KMS-11 (cell line): ENCODE results near the gene WDR36.

Experiments used
- H2AFZ ChIP-seq: fragments of 200-600 bp; sonication (generic); 2 replicates; pipeline ENCODE4 v1.6.1; 2016; ENCODE audit warnings: antibody characterized with exemption, mixed run types, low read depth
- H3K27ac ChIP-seq: fragments of 200-600 bp; sonication (generic); 2 replicates; pipeline ENCODE4 v1.6.1; 2016; ENCODE audit warnings: mild to moderate bottlenecking, mixed run types
- H3K27me3 ChIP-seq: fragments of 200-600 bp; sonication (generic); 2 replicates; pipeline ENCODE4 v1.6.1; 2017; ENCODE audit warnings: mild to moderate bottlenecking, low read depth, mixed run types, moderate library complexity; ENCODE audit not compliant: insufficient read depth
- H3K36me3 ChIP-seq: fragments of 200-600 bp; sonication (generic); 2 replicates; pipeline ENCODE4 v1.6.1; 2017; ENCODE audit warnings: mild to moderate bottlenecking, mixed run types; ENCODE audit not compliant: insufficient read depth
- H3K4me1 ChIP-seq: fragments of 200-600 bp; sonication (generic); 2 replicates; pipeline ENCODE4 v1.6.1; 2016; ENCODE audit warnings: mild to moderate bottlenecking, low read depth, mixed run types; ENCODE audit not compliant: poor library complexity, severe bottlenecking
- H3K4me2 ChIP-seq: fragments of 200-600 bp; sonication (generic); 2 replicates; pipeline ENCODE4 v1.7.0; 2016; ENCODE audit warnings: mild to moderate bottlenecking, mixed run types
- H3K4me3 ChIP-seq: fragments of 200-600 bp; sonication (generic); IDR thresholded peaks from 2 replicates; pipeline ENCODE4 v1.6.1; 2017; ENCODE audit warnings: low read depth, low read length, mixed read lengths; ENCODE audit not compliant: insufficient read depth
- H3K79me2 ChIP-seq: fragments of 200-600 bp; sonication (generic); 2 replicates; pipeline ENCODE4 v1.6.1; 2016; ENCODE audit warnings: low read depth, mixed run types; ENCODE audit not compliant: insufficient read depth
- H3K9ac ChIP-seq: fragments of 200-600 bp; sonication (generic); 2 replicates; pipeline ENCODE4 v1.6.1; 2016; ENCODE audit warnings: mild to moderate bottlenecking, mixed run types
- H4K20me1 ChIP-seq: fragments of 200-600 bp; sonication (generic); 2 replicates; pipeline ENCODE4 v1.6.1; 2016; ENCODE audit warnings: mild to moderate bottlenecking, mixed run types; ENCODE audit not compliant: insufficient read depth
- CTCF ChIP-seq: fragments of 200-600 bp; sonication (generic); conservative IDR thresholded peaks from 2 replicates; pipeline ENCODE4 v1.6.1; 2017; ENCODE audit warnings: low read depth, mild to moderate bottlenecking, antibody characterized with exemption, low read length, moderate library complexity, mixed read lengths

The WDR36 gene

DNA sequence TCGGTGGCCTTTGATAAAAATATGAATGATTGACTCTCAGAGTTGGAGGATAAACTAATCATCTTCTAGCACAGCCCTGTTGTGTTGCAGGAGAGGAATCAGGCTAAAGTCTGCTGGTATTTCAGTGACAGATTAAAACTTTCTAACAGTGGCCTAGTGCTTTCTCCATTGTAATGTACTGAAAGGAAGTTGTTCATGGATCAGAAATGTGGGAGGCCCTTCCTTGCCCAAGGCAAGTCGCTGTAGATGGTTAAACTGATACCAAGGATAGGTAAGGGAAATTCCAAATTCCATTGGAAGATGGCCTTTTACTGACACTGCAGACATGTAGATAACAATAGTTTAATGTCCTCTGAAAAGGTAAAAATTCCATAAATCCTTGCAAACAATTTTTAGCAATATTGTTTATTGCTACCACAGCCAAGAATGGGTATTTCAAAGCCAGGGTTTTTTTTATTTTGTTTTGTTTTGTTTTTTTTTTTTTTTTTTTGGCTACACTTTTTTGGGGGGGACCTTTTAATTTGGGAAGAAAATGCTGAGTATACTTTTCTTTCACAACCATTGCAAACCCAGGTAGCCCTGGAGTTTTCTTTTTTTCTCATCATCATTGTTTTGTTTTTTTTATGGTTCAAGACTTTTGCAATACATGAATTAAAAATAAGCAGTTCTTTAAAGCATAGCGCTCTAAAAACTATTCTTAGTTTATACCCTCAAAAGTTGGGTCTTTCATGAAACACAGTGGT is 35.5 kb downstream of the WDR36 start:
- Histone ChIP-seq H3K4me2 (no peak overlapping the region), H3K4me1 (no peaks in the 10 kb centered on the region), H3K4me3 (no peak overlapping the region), H4K20me1 (no peaks in the 10 kb centered on the region), H3K27me3 (no peaks in the 10 kb centered on the region), H3K27ac (no peak overlapping the region), H3K9ac (no peak overlapping the region), H2AFZ (no peak overlapping the region), H3K79me2 (no peaks in the 10 kb centered on the region), H3K36me3 (peaks cover 20% of the 10 kb centered on the region)
- no peak for TF ChIP-seq CTCF

DNA sequence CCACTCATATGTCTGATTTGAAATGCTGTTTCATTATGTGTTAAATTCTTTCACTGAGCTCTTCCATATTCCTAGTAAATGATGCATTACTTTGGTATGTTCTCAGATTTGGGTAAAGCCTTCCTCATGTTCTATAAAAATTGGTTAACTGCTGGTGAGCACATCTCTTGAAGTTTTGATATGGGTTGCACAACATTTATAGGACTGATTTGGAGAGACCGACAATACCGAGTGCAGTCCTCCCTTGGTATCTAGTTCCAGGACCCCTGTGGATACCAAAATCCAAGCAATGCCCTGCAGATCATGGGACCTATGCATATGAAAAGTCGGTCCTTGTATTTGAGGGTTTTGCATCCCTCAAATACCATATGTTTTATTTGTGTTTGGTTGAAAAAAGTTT is 37.8 kb downstream of the WDR36 start:
- Histone ChIP-seq H3K36me3 (0 out of 2 replicates have a peak, but pooled peaks cover 8% of the 10 kb centered on the region), H3K27ac (no peak overlapping the region), H4K20me1 (no peaks in the 10 kb centered on the region), H3K27me3 (no peaks in the 10 kb centered on the region), H3K4me3 (no peak overlapping the region), H3K79me2 (no peaks in the 10 kb centered on the region), H3K4me1 (no peaks in the 10 kb centered on the region), H2AFZ (no peak overlapping the region), H3K4me2 (no peak overlapping the region), H3K9ac (no peak overlapping the region)
- TF ChIP-seq CTCF = no peak

GRCh38 chr5:111131356-111131755 is 39.2 kb downstream of the WDR36 start:
- Histone ChIP-seq H3K4me2 (no peak overlapping the region), H3K4me3 (no peak overlapping the region), H3K36me3 (0 out of 2 replicates have a peak, but pooled peaks cover 8% of the 10 kb centered on the region), H3K27me3 (no peaks in the 10 kb centered on the region), H3K27ac (no peak overlapping the region), H2AFZ (no peak overlapping the region), H3K79me2 (no peaks in the 10 kb centered on the region), H3K4me1 (no peaks in the 10 kb centered on the region), H4K20me1 (no peaks in the 10 kb centered on the region), H3K9ac (no peak overlapping the region)
- TF ChIP-seq CTCF = no peak

GRCh38 chr5:111132076-111132475 is 39.9 kb downstream of the WDR36 start:
- H3K9ac ChIP-seq = no peak overlapping the region
- H3K27me3 ChIP-seq = no peaks in the 10 kb centered on the region
- no peaks in the 10 kb centered on the region for H4K20me1 ChIP-seq
- no peak for TF ChIP-seq CTCF
- H3K4me1 ChIP-seq = no peaks in the 10 kb centered on the region
- 0 out of 2 replicates have a peak, but pooled peaks cover 3% of the 10 kb centered on the region for H3K36me3 ChIP-seq
- no peak overlapping the region for H3K4me3 ChIP-seq
- H3K4me2 ChIP-seq = no peak overlapping the region
- H2AFZ ChIP-seq = no peak overlapping the region
- H3K27ac ChIP-seq = no peak overlapping the region
- no peaks in the 10 kb centered on the region for H3K79me2 ChIP-seq
